B cell (primary cell): ENCODE data around the gene CCDC171. TPM values are rescaled to one million over a fixed set of nuclear protein-coding genes. Genes with fewer than 3 reads are reported as not detected.

Experiments used
- ATAC-seq: fragments of 200-7000 bp; cut with Tn5 transposase; one replicate; pipeline ENCODE4 v1.10.0; 2021; ENCODE audit warnings: low read depth, mild to moderate bottlenecking, moderate number of reproducible peaks, moderate library complexity
- CTCF ChIA-PET: fragments of 350-600 bp; sonication (Branson Sonifier 250); formaldehyde crosslinking; loops from one replicate; lab custom pipeline; 2021; ENCODE audit warnings: antibody characterized with exemption, inconsistent platforms; lab: Charles Lee
- POLR2A ChIA-PET: fragments of 350-600 bp; sonication (Branson Sonifier 250); formaldehyde crosslinking; loops from one replicate; lab custom pipeline; 2021; ENCODE audit warnings: antibody characterized with exemption; lab: Charles Lee
- DNase-seq: peaks from one replicate; pipeline ENCODE4 v3.0.0; 2013
- H2AFZ ChIP-seq: 2 replicates; pipeline ENCODE4 v1.6.1; 2012; ENCODE audit warnings: mild to moderate bottlenecking, low read depth, low read length; ENCODE audit not compliant: insufficient read depth, poor library complexity, severe bottlenecking
- H3K27ac ChIP-seq, 2 donors: 1 replicate in 1 of 2; 2 replicates in 1 of 2; pipeline ENCODE4 v1.5.1; 2012 to 2013; ENCODE audit warnings: low read length in 2 of 2, mild to moderate bottlenecking in 2 of 2, moderate library complexity in 1 of 2
- H3K27me3 ChIP-seq, 4 experiments: fragments of 200-600 bp in 1 of 4; sonication (generic) in 1 of 4; replicated peaks in 1 of 4; 1 replicate in 2 of 4; 2 replicates in 2 of 4; pipeline versions ENCODE4 v1.6.1 to v1.7.0; 2013 to 2016; ENCODE audit warnings: low read length in 3 of 4, mild to moderate bottlenecking in 2 of 4, mixed read lengths in 1 of 4, moderate library complexity in 1 of 4; ENCODE audit not compliant: insufficient read depth in 4 of 4, control insufficient read depth in 3 of 4; ENCODE audit errors: control extremely low read depth in 1 of 4
- H3K36me3 ChIP-seq, 2 experiments: replicated peaks in 1 of 2; 1 replicate in 1 of 2; 2 replicates in 1 of 2; pipeline versions ENCODE4 v1.6.1 to v1.7.1; 2013; ENCODE audit warnings: low read length in 1 of 2; ENCODE audit not compliant: insufficient read depth in 2 of 2, control insufficient read depth in 1 of 2; ENCODE audit errors: control extremely low read depth in 1 of 2, extremely low read depth in 1 of 2
- H3K4me1 ChIP-seq, 2 donors: fragments of 200-600 bp in 1 of 2; sonication (generic) in 1 of 2; 1 replicate in 1 of 2; 2 replicates in 1 of 2; pipeline versions ENCODE4 v1.5.1 to v1.6.1; 2013 to 2017; ENCODE audit warnings: low read length in 2 of 2; ENCODE audit not compliant: control insufficient read depth in 2 of 2, insufficient read depth in 2 of 2
- H3K4me2 ChIP-seq: replicated peaks from 2 replicates; pipeline ENCODE3; 2012; ENCODE audit warnings: mild to moderate bottlenecking, low read depth, low read length; ENCODE audit not compliant: poor library complexity, severe bottlenecking
- H3K4me3 ChIP-seq, 5 experiments: fragments of 200-600 bp in 1 of 5; sonication (generic) in 1 of 5; 1 replicate in 3 of 5; 2 replicates in 2 of 5; pipeline versions ENCODE4 v1.5.1 to v1.7.0; 2011 to 2016; ENCODE audit warnings: low read length in 4 of 5, mild to moderate bottlenecking in 4 of 5, low read depth in 2 of 5, control low read depth in 1 of 5, moderate library complexity in 1 of 5; ENCODE audit not compliant: insufficient read depth in 1 of 5; ENCODE audit errors: control extremely low read depth in 1 of 5, extremely low read depth in 1 of 5
- H3K79me2 ChIP-seq: fragments of 200-600 bp; sonication (generic); one replicate; pipeline ENCODE4 v1.6.0; 2016; ENCODE audit warnings: low read length; ENCODE audit not compliant: control insufficient read depth, insufficient read depth
- H3K9ac ChIP-seq: fragments of 200-600 bp; sonication (generic); 2 replicates; pipeline ENCODE4 v1.6.1; 2017; ENCODE audit warnings: mild to moderate bottlenecking, low read length, moderate library complexity
- H3K9me3 ChIP-seq, 3 donors: one replicate each; pipeline versions ENCODE4 v1.6.1 to v1.7.1; 2013; ENCODE audit warnings: low read length in 2 of 3; ENCODE audit not compliant: control insufficient read depth in 2 of 3, insufficient read depth in 1 of 3; ENCODE audit errors: control extremely low read depth in 1 of 3
- H4K20me1 ChIP-seq: 2 replicates; pipeline ENCODE4 v1.6.0; 2012; ENCODE audit warnings: mild to moderate bottlenecking, low read length; ENCODE audit not compliant: insufficient read depth, control insufficient read depth, poor library complexity, severe bottlenecking
- H3K27ac Mint-ChIP-seq: one replicate; pipeline ENCODE4 v1.8.0; 2021; ENCODE audit warnings: mixed read lengths
- H3K27me3 Mint-ChIP-seq: one replicate; pipeline ENCODE4 v1.8.0; 2021; ENCODE audit warnings: mixed read lengths
- H3K4me1 Mint-ChIP-seq: one replicate; pipeline ENCODE4 v1.8.0; 2021; ENCODE audit warnings: mixed read lengths
- H3K4me3 Mint-ChIP-seq: one replicate; pipeline ENCODE4 v1.8.0; 2021; ENCODE audit warnings: mixed read lengths
- H3K9me3 Mint-ChIP-seq: one replicate; pipeline ENCODE4 v1.8.0; 2022; ENCODE audit warnings: mixed read lengths; ENCODE audit not compliant: insufficient read depth
- CTCF ChIP-seq: fragments of 200-600 bp; IDR thresholded peaks from one replicate; pipeline ENCODE4 v1.8.0; 2022; ENCODE audit warnings: antibody characterized with exemption, mild to moderate bottlenecking
- EZH2 ChIP-seq: IDR thresholded peaks from 2 replicates; pipeline ENCODE4 v1.6.1; 2012; ENCODE audit warnings: borderline replicate concordance, low read depth, mild to moderate bottlenecking, moderate library complexity, low read length; ENCODE audit not compliant: insufficient read depth, poor library complexity, severe bottlenecking
- WGBS: methylation state at CpG from one replicate; pipeline ENCODE4 v1.1.5; 2013; ENCODE audit warnings: missing lambda C conversion rate; ENCODE audit not compliant: insufficient coverage; 5-methylcytosine and 5-hydroxymethylcytosine counted together
- intact Hi-C: fragments of 100-400 bp; cut with micrococcal nuclease; formaldehyde crosslinking; loops from one replicate; pipeline ENCODE4 v1.10.0; 2022
- polyA plus RNA-seq: library from polyadenylated mRNA; depleted of rRNA; stranded (reverse); fragments of >200 nt; gene quantifications from 2 replicates; pipeline ENCODE4 v1.2.3, GENCODE V29; 2012
- total RNA-seq, 2 donors: library from RNA; stranded (reverse); fragments of 120-200 nt in 1 of 2; gene quantifications; 1 replicate in 1 of 2; 2 replicates in 1 of 2; pipeline versions ENCODE4 v1.2.3 to v1.2.4, GENCODE V29; 2013 to 2022

Gene CCDC171
- total and polyA plus RNA-seq, 2 donors (not counting 1 experiment from before 2014, with no cell fraction given) = 0.22 to 6.3 TPM

- Histone ChIP-seq H4K20me1 (no peaks in the 10 kb centered on the region), H2AFZ (no peak overlapping the region), H3K9me3 (peaks cover 0 to 3% (median 0%) of the 10 kb centered on the region in 3 donors), H3K27ac (no peak overlapping the region), H3K79me2 (no peaks in the 10 kb centered on the region), H3K9ac (no peak overlapping the region), H3K27me3 (no peaks in the 10 kb centered on the region), H3K4me3 (no peak overlapping the region), H3K36me3 (no peaks in the 10 kb centered on the region), H3K4me1 (no peaks in the 10 kb centered on the region), H3K4me2 (no peak overlapping the region)
- ATAC-seq (no peak), DNase-seq (no peak)
- Mint-ChIP-seq H3K4me1 (no peaks in the 10 kb centered on the region), H3K27me3 (no peaks in the 10 kb centered on the region), H3K4me3 (no peak overlapping the region), H3K9me3 (no peaks in the 10 kb centered on the region), H3K27ac (no peak overlapping the region)
- WGBS = no CpG with 5 or more reads among the region's 3 CpGs
- intact Hi-C loops = no loop called here
- ChIA-PET POLR2A (no interaction called here), CTCF (no interaction called here)
- TF ChIP-seq CTCF = no peak
- TF ChIP-seq EZH2 = no peak
These were observed 330.0 kb downstream of the CCDC171 start for GRCh38 chr9:15882883-15883282.

GRCh38 chr9:15885464-15885863, 332.6 kb downstream of the CCDC171 start:
- H3K9me3 Mint-ChIP-seq = no peaks in the 10 kb centered on the region
- POLR2A ChIA-PET = no interaction called here

More at GRCh38 chr9:15885464-15885863, 332.6 kb downstream of the CCDC171 start:
- intact Hi-C loops = no loop called here
- H3K79me2 ChIP-seq = no peaks in the 10 kb centered on the region
- no peaks in the 10 kb centered on the region for H3K36me3 ChIP-seq
- no peak overlapping the region for H3K4me3 ChIP-seq
- no peak overlapping the region for H3K27ac Mint-ChIP-seq
- H3K9me3 ChIP-seq = peaks cover 0 to 3% (median 0%) of the 10 kb centered on the region in 3 donors
- H3K4me2 ChIP-seq = no peak overlapping the region
- no peaks in the 10 kb centered on the region for H4K20me1 ChIP-seq
- H3K27me3 Mint-ChIP-seq = no peaks in the 10 kb centered on the region
- H3K4me1 Mint-ChIP-seq = no peaks in the 10 kb centered on the region
- CTCF ChIA-PET = no interaction called here
- H3K27me3 ChIP-seq = no peaks in the 10 kb centered on the region
- no peak overlapping the region for H2AFZ ChIP-seq
- no peak overlapping the region for H3K4me3 Mint-ChIP-seq
- WGBS = 100% methylated on average over 2 of the region's 2 CpGs
- no peak overlapping the region for H3K9ac ChIP-seq
- H3K4me1 ChIP-seq = no peaks in the 10 kb centered on the region
- ATAC-seq = no peak
- H3K27ac ChIP-seq = no peak overlapping the region
- TF ChIP-seq CTCF (no peak), EZH2 (no peak)
- DNase-seq = no peak
